Liver (tissue), 9 donors: ENCODE results near the gene COP1. TPM values are rescaled to one million over a fixed set of nuclear protein-coding genes. Genes with fewer than 3 reads are reported as not detected.

Experiments
- DNase-seq: peaks from one replicate; pipeline ENCODE4 v3.0.0-alpha.2; 2017; ENCODE audit warnings: low spot score
- H3K27ac ChIP-seq, 2 donors: one replicate each; pipeline ENCODE4 v1.7.0; 2013; ENCODE audit warnings: inconsistent platforms in 2 of 2, low read length in 2 of 2, control low read depth in 1 of 2, low read depth in 1 of 2, mild to moderate bottlenecking in 1 of 2
- H3K27me3 ChIP-seq, 4 donors: one replicate each; pipeline versions ENCODE4 v1.6.1 to v1.7.0; 2013; ENCODE audit warnings: low read length in 3 of 4, inconsistent platforms in 1 of 4, mild to moderate bottlenecking in 1 of 4, moderate library complexity in 1 of 4; ENCODE audit not compliant: control insufficient read depth in 4 of 4, insufficient read depth in 4 of 4
- H3K36me3 ChIP-seq, 4 donors: one replicate each; pipeline versions ENCODE4 v1.6.1 to v1.7.0; 2013; ENCODE audit warnings: low read length in 3 of 4, mild to moderate bottlenecking in 3 of 4, low read depth in 1 of 4, moderate library complexity in 1 of 4; ENCODE audit not compliant: control insufficient read depth in 4 of 4, insufficient read depth in 3 of 4
- H3K4me1 ChIP-seq, 4 donors: one replicate each; pipeline versions ENCODE4 v1.6.1 to v1.7.0; 2013; ENCODE audit warnings: low read length in 3 of 4, mild to moderate bottlenecking in 3 of 4, moderate library complexity in 1 of 4; ENCODE audit not compliant: control insufficient read depth in 4 of 4, insufficient read depth in 4 of 4
- H3K4me3 ChIP-seq, 3 donors: one replicate each; pipeline versions ENCODE4 v1.6.1 to v1.7.0; 2013; ENCODE audit warnings: low read length in 3 of 3, control low read depth in 1 of 3, low read depth in 1 of 3, mild to moderate bottlenecking in 1 of 3
- H3K9ac ChIP-seq, 2 donors: one replicate each; pipeline ENCODE4 v1.7.0; 2013; ENCODE audit warnings: low read length in 2 of 2, mild to moderate bottlenecking in 2 of 2, moderate library complexity in 2 of 2, control low read depth in 1 of 2, low read depth in 1 of 2
- H3K9me3 ChIP-seq, 4 donors: one replicate each; pipeline versions ENCODE4 v1.6.1 to v1.7.0; 2013; ENCODE audit warnings: low read length in 3 of 4; ENCODE audit not compliant: control insufficient read depth in 4 of 4
- EGR1 ChIP-seq, 2 donors: IDR thresholded peaks; 2 replicates each; pipeline ENCODE4 v1.6.1; 2016 to 2018; ENCODE audit warnings: antibody characterized with exemption in 2 of 2, low read depth in 2 of 2
- FOXA1 ChIP-seq: IDR thresholded peaks from 2 replicates; pipeline ENCODE4 v1.6.1; 2016; ENCODE audit warnings: antibody characterized with exemption
- FOXA2 ChIP-seq: IDR thresholded peaks from 2 replicates; pipeline ENCODE4 v1.6.1; 2016; ENCODE audit warnings: antibody characterized with exemption
- HNF4A ChIP-seq, 2 donors: conservative IDR thresholded peaks; 2 replicates each; pipeline ENCODE4 v1.6.1; 2016; ENCODE audit warnings: antibody characterized with exemption in 2 of 2, mild to moderate bottlenecking in 2 of 2
- HNF4G ChIP-seq: IDR thresholded peaks from 2 replicates; pipeline ENCODE4 v1.6.1; 2016; ENCODE audit warnings: antibody characterized with exemption
- NR2F2 ChIP-seq: IDR thresholded peaks from 2 replicates; pipeline ENCODE4 v1.6.1; 2016; ENCODE audit warnings: antibody characterized with exemption
- RXRA ChIP-seq, 2 donors: IDR thresholded peaks; 2 replicates each; pipeline ENCODE4 v1.6.1; 2017 to 2018; ENCODE audit warnings: antibody characterized with exemption in 2 of 2, mild to moderate bottlenecking in 1 of 2
- SP1 ChIP-seq: IDR thresholded peaks from 2 replicates; pipeline ENCODE4 v1.6.1; 2018; ENCODE audit warnings: antibody characterized with exemption, mild to moderate bottlenecking
- TAF1 ChIP-seq: conservative IDR thresholded peaks from 2 replicates; pipeline ENCODE4 v1.6.1; 2016; ENCODE audit warnings: antibody characterized with exemption, mild to moderate bottlenecking
- YY1 ChIP-seq: IDR thresholded peaks from 2 replicates; pipeline ENCODE4 v1.6.1; 2016; ENCODE audit warnings: antibody characterized with exemption, mild to moderate bottlenecking
- WGBS: extraction: QIAGEN DNeasy Blood & Tissue Kit; methylation state at CpG from one replicate; pipeline ENCODE4 v1.1.7; 2013; 5-methylcytosine and 5-hydroxymethylcytosine counted together
- polyA plus RNA-seq, 2 donors: library from polyadenylated mRNA; stranded (reverse) in 1 of 2; unstranded in 1 of 2; fragments of 200-250 nt in 1 of 2; fragments of >200 nt in 1 of 2; fragmentation: Nextera tagmentation in 1 of 2; extraction: Ambion mirVana in 1 of 2; gene quantifications; one replicate each; pipeline versions ENCODE4 v1.2.1 to v1.2.3, GENCODE V29; 2013 to 2015
- total RNA-seq, 2 donors: library from RNA; depleted of rRNA; stranded (reverse); fragments of >200 nt; gene quantifications; one replicate each; pipeline ENCODE4 v1.2.3, GENCODE V29; 2014
- TF ChIP-seq, protein P1 (sequence below): fragments of 150-350 bp; IDR thresholded peaks from 2 replicates; pipeline ENCODE4 v1.5.1; 2017; ENCODE audit warnings: improper control_type of control experiment, low read depth, low read length; ENCODE audit not compliant: missing input control
- TF ChIP-seq, protein P2 (sequence below): IDR thresholded peaks from 2 replicates; pipeline ENCODE4 v1.6.1; 2016; ENCODE audit warnings: antibody characterized with exemption
- TF ChIP-seq, protein P3 (sequence below): IDR thresholded peaks from 2 replicates; pipeline ENCODE4 v1.6.1; 2016; ENCODE audit warnings: antibody characterized with exemption, mild to moderate bottlenecking
- donor health status: healthy.
- donor health status: healthy.
- donor health status: healthy.
- donor health status: healthy.
- donor health status: healthy.

COP1 gene
- total and polyA plus RNA-seq, 4 donors: 14.7 to 35.7 (median 22.5) TPM

DNA sequence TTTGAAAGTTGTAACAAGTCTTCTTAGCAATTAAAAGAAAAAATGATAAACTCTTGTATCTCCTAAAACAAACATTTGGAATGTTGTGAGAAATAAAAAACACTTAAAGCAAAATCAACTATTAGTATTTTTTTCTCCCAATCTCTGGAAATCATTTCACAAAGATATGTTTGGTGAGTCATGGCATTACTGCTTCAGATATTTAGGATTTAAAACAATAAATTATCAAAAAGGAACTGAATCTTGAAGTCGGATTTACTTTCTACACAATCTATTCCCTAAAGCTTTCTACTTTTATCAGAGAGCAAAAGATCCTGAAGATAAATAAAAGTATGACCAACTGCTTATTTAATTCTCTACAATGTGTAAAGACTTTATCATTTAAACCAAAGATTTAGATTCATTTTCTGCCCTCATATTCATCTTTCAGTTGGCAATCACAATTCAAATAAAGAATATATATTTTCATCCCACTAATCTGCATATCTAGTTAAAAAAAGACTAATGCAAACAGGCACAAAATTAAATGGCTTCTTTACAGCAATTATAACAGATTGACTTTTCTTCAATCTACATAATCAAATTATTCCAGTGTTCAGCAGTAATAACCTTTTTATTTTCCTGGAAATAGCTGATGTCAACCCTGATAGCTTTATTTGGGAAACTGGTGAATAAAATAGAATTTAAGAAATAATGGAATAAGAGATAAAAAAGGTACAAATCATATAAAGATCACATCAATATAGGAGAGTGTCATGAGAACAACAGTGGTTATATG, 230.0 kb downstream of the COP1 start:
- Histone ChIP-seq H3K9ac (no peak overlapping the region), H3K36me3 (peaks cover 0 to 3% (median under 1%) of the 10 kb centered on the region in 4 donors)
- TF ChIP-seq RXRA (IDR thresholded peaks at IDR 0.05) (no peak), FOXA2 (no peak), EGR1 (IDR thresholded peaks at IDR 0.05; ENCODE audit: low read depth in 2 of 2) (no peak), TAF1 (no peak), SP1 (no peak)
- TF ChIP-seq, protein P1, sequence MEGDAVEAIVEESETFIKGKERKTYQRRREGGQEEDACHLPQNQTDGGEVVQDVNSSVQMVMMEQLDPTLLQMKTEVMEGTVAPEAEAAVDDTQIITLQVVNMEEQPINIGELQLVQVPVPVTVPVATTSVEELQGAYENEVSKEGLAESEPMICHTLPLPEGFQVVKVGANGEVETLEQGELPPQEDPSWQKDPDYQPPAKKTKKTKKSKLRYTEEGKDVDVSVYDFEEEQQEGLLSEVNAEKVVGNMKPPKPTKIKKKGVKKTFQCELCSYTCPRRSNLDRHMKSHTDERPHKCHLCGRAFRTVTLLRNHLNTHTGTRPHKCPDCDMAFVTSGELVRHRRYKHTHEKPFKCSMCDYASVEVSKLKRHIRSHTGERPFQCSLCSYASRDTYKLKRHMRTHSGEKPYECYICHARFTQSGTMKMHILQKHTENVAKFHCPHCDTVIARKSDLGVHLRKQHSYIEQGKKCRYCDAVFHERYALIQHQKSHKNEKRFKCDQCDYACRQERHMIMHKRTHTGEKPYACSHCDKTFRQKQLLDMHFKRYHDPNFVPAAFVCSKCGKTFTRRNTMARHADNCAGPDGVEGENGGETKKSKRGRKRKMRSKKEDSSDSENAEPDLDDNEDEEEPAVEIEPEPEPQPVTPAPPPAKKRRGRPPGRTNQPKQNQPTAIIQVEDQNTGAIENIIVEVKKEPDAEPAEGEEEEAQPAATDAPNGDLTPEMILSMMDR: no peak

DNA sequence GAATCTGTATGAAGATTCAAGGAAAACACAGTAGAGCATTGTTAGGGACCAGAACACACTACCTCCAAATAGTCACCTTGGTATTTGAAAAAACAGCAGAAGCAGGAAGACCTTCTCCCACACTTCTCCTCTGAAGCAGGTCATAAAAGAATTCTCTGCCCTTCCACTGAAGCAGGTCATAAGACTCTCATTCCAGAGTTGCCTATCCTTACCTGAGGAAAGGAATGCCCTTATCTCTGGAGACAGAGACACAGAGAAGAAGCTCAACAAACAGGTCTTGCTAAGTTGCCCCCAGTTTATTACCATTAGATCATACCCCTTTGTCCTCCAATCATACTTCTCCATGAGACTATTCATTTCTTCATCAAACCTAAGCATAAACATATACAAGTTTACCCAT, 237.9 kb downstream of the COP1 start:
- TF ChIP-seq, protein P2, sequence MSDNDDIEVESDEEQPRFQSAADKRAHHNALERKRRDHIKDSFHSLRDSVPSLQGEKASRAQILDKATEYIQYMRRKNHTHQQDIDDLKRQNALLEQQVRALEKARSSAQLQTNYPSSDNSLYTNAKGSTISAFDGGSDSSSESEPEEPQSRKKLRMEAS: no peak
- TF ChIP-seq NR2F2 (no peak), FOXA1 (no peak), HNF4A (conservative IDR thresholded peaks at IDR 0.05) (no peak), HNF4G (no peak), RXRA (IDR thresholded peaks at IDR 0.05) (no peak), SP1 (no peak), YY1 (no peak)
- TF ChIP-seq, protein P3, sequence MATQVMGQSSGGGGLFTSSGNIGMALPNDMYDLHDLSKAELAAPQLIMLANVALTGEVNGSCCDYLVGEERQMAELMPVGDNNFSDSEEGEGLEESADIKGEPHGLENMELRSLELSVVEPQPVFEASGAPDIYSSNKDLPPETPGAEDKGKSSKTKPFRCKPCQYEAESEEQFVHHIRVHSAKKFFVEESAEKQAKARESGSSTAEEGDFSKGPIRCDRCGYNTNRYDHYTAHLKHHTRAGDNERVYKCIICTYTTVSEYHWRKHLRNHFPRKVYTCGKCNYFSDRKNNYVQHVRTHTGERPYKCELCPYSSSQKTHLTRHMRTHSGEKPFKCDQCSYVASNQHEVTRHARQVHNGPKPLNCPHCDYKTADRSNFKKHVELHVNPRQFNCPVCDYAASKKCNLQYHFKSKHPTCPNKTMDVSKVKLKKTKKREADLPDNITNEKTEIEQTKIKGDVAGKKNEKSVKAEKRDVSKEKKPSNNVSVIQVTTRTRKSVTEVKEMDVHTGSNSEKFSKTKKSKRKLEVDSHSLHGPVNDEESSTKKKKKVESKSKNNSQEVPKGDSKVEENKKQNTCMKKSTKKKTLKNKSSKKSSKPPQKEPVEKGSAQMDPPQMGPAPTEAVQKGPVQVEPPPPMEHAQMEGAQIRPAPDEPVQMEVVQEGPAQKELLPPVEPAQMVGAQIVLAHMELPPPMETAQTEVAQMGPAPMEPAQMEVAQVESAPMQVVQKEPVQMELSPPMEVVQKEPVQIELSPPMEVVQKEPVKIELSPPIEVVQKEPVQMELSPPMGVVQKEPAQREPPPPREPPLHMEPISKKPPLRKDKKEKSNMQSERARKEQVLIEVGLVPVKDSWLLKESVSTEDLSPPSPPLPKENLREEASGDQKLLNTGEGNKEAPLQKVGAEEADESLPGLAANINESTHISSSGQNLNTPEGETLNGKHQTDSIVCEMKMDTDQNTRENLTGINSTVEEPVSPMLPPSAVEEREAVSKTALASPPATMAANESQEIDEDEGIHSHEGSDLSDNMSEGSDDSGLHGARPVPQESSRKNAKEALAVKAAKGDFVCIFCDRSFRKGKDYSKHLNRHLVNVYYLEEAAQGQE: no peak
- TF ChIP-seq, protein P1: no peak
- Histone ChIP-seq H3K36me3 (peaks cover 2 to 13% (median 6%) of the 10 kb centered on the region in 4 donors), H3K9ac (no peak overlapping the region), H3K9me3 (no peaks in the 10 kb centered on the region), H3K27me3 (no peaks in the 10 kb centered on the region), H3K4me3 (no peak overlapping the region), H3K4me1 (no peaks in the 10 kb centered on the region), H3K27ac (no peak overlapping the region)
- no peak for DNase-seq

More for the DNA sequence above, 230.0 kb downstream of the COP1 start:
- Histone ChIP-seq H3K9me3 (peaks cover 0 to 2% (median under 1%) of the 10 kb centered on the region in 4 donors), H3K27me3 (no peaks in the 10 kb centered on the region), H3K4me3 (no peak overlapping the region), H3K4me1 (no peaks in the 10 kb centered on the region), H3K27ac (no peak overlapping the region)
- WGBS: 91% methylated on average over 1 of the region's 1 CpG
- DNase-seq: no peak
